Skin of body (tissue), 2 donors: ENCODE results near the gene PIK3CA. TPM values are rescaled to one million over a fixed set of nuclear protein-coding genes. Genes with fewer than 3 reads are reported as not detected.
"Not testable (repeated sequence)": the region's sequence is repeated elsewhere in the genome, so short reads cannot be mapped to it uniquely, and the experiment has no call there.

Experiments
- DNase-seq: peaks from one replicate; lab custom pipeline; 2025; lab: John Stamatoyannopoulos, UW
- total RNA-seq: library from RNA; depleted of rRNA; stranded (reverse); fragments of >200 nt; gene quantifications from one replicate; pipeline ENCODE4 v1.2.3, GENCODE V29; 2014

Gene PIK3CA
- 35.9 TPM for total RNA-seq

GRCh38 chr3:179147873-179148615, at the start of gene PIK3CA:
TSS of gene PIK3CA (plus strand) at chr3:179148357. CDS start at chr3:179198826, 50,469 bp downstream.
- DNase-seq: peak; percentile 100

- DNase-seq: no peak
Observed at GRCh38 chr3:179098388-179099077, 49.6 kb upstream of the PIK3CA start.

GRCh38 chr3:179100652-179101051, 47.5 kb upstream of the PIK3CA start:
- DNase-seq: no peak

- no peak for DNase-seq
Observed at GRCh38 chr3:179105881-179106280, 42.3 kb upstream of the PIK3CA start.

- no peak for DNase-seq
Observed at GRCh38 chr3:179107617-179108016, 40.5 kb upstream of the PIK3CA start.

GRCh38 chr3:179108086-179108485, 40.1 kb upstream of the PIK3CA start:
- DNase-seq: no peak

GRCh38 chr3:179113903-179114302, 34.3 kb upstream of the PIK3CA start:
- DNase-seq: no peak

GRCh38 chr3:179115444-179115843, 32.7 kb upstream of the PIK3CA start:
- not testable (repeated sequence) for DNase-seq

- no peak for DNase-seq
Observed at GRCh38 chr3:179116816-179117215, 31.3 kb upstream of the PIK3CA start.

GRCh38 chr3:179132191-179132890, 15.8 kb upstream of the PIK3CA start:
- DNase-seq: not testable (repeated sequence)

GRCh38 chr3:179133575-179133974, 14.6 kb upstream of the PIK3CA start:
- no peak for DNase-seq

GRCh38 chr3:179136195-179136594, 12.0 kb upstream of the PIK3CA start:
- DNase-seq: no peak

GRCh38 chr3:179141890-179142289, 6.3 kb upstream of the PIK3CA start:
- DNase-seq: no peak

- peak; percentile 80 for DNase-seq
Observed at GRCh38 chr3:179146911-179147513, 1.1 kb upstream of the PIK3CA start.

- DNase-seq: no peak
Observed at GRCh38 chr3:179147514-179147872, 664 bp upstream of the PIK3CA start.

GRCh38 chr3:179148616-179149405, 654 bp downstream of the PIK3CA start:
- peak; percentile 53 for DNase-seq

- DNase-seq: peak; percentile 9
Observed at GRCh38 chr3:179149406-179149867, 1.3 kb downstream of the PIK3CA start.

- no peak for DNase-seq
Observed at GRCh38 chr3:179149951-179150350, 1.8 kb downstream of the PIK3CA start.

GRCh38 chr3:179150610-179151009, 2.5 kb downstream of the PIK3CA start:
- no peak for DNase-seq

- no peak for DNase-seq
Observed at GRCh38 chr3:179151474-179151873, 3.3 kb downstream of the PIK3CA start.

- DNase-seq: no peak
Observed at GRCh38 chr3:179156170-179156569, 8.0 kb downstream of the PIK3CA start.
